Measurements from ENCODE around the gene A4GALT. TPM values are rescaled to one million over a fixed set of nuclear protein-coding genes. Genes with fewer than 3 reads are reported as not detected.
A peak's percentile ranks its signal among the peaks of the same experiment; 100 is the strongest.

The A4GALT gene
- total and polyA plus RNA-seq, 2 donors (not counting 1 experiment from before 2014, with no cell fraction given): 0.09 to 6.1 TPM

DNA sequence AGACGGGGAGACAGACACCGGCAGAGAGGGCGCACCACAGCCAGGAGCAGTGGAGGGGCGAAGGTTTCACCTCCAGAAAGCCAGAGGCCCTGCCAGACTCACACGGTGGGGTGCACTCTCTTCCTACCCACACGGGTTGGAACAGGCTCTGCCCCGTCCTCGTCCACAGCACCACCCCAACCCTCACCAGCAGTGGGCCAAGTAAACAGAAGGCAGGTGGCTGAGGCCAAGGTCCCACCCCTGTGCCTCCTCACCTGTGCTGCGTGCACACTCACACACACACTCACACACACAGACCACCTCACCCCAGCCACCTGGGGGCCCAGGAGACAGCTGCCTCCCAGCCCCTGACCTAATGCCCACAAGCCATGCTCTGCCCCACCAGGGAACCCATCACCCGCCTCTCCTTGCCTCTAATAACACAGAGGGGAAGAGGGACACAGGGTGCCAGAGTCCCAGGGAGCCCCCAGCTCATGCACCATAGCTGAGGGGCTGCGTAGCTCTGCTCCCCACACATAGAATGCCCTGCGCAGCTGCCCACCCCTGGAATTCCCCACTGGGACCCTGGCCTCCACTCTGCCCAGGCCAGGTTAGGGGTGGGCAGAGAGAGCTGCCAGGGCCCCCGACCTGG lies 74.6 kb downstream of the A4GALT start:
- ATAC-seq (ENCODE audit: low read depth) (no peak), DNase-seq (peak; percentile 40)
- H3K27ac ChIP-seq (ENCODE audit: low read length in 2 of 2): peak overlapping the region in 1 of 2 donors; percentile 53
- H4K20me1 ChIP-seq (ENCODE audit: control insufficient read depth, insufficient read depth, low read length, poor library complexity, severe bottlenecking): peaks cover 69% of the 10 kb centered on the region
- no peak overlapping the region for H3K9ac ChIP-seq (ENCODE audit: low read length)
- H3K9me3 Mint-ChIP-seq (ENCODE audit: insufficient read depth): no peaks in the 10 kb centered on the region
- H3K4me2 ChIP-seq (replicated peaks; ENCODE audit: low read depth, low read length, poor library complexity, severe bottlenecking): peak overlapping the region; percentile 52
- peak overlapping the region; percentile 50 for H3K27ac Mint-ChIP-seq
- POLR2A ChIA-PET: interaction anchor here (0.7 kb wide), 1 partner anchor 10 kb away, joined by 4 read pairs; no protein-coding TSS in a partner anchor
- no peak overlapping the region for H3K4me3 ChIP-seq (ENCODE audit: control extremely low read depth in 1 of 5, extremely low read depth in 1 of 5, insufficient read depth in 1 of 5, low read depth in 2 of 5, low read length in 4 of 5)
- 91% methylated on average over 13 of the region's 13 CpGs for WGBS (ENCODE audit: insufficient coverage)
- no peak overlapping the region for H2AFZ ChIP-seq (ENCODE audit: insufficient read depth, low read depth, low read length, poor library complexity, severe bottlenecking)
- peaks cover 0 to 7% of the 10 kb centered on the region in 2 experiments for H3K36me3 ChIP-seq (replicated peaks in 1 of 2; ENCODE audit: control extremely low read depth in 1 of 2, control insufficient read depth in 1 of 2, extremely low read depth in 1 of 2, insufficient read depth in 2 of 2, low read length in 1 of 2)
- H3K4me1 Mint-ChIP-seq: peaks cover 65% of the 10 kb centered on the region
- CTCF ChIA-PET: interaction anchor here (0.7 to 0.9 kb wide), 2 partner anchors 10 to 25 kb away, joined by 3 read pairs; no protein-coding TSS in a partner anchor
- peaks cover 87% of the 10 kb centered on the region for H3K79me2 ChIP-seq (ENCODE audit: control insufficient read depth, insufficient read depth, low read length)
- H3K27me3 ChIP-seq (replicated peaks in 1 of 4; ENCODE audit: control extremely low read depth in 1 of 4, control insufficient read depth in 3 of 4, insufficient read depth in 4 of 4, low read length in 3 of 4): no peaks in the 10 kb centered on the region
- peaks cover 62 to 71% of the 10 kb centered on the region in 2 donors for H3K4me1 ChIP-seq (ENCODE audit: control insufficient read depth in 2 of 2, insufficient read depth in 2 of 2, low read length in 2 of 2)
- H3K27me3 Mint-ChIP-seq: no peaks in the 10 kb centered on the region
- H3K4me3 Mint-ChIP-seq: peak overlapping the region; percentile 60
- no peak for TF ChIP-seq EZH2 (IDR thresholded peaks at IDR 0.05; ENCODE audit: borderline replicate concordance, insufficient read depth, low read depth, low read length, poor library complexity, severe bottlenecking)
- TF ChIP-seq, protein P1, sequence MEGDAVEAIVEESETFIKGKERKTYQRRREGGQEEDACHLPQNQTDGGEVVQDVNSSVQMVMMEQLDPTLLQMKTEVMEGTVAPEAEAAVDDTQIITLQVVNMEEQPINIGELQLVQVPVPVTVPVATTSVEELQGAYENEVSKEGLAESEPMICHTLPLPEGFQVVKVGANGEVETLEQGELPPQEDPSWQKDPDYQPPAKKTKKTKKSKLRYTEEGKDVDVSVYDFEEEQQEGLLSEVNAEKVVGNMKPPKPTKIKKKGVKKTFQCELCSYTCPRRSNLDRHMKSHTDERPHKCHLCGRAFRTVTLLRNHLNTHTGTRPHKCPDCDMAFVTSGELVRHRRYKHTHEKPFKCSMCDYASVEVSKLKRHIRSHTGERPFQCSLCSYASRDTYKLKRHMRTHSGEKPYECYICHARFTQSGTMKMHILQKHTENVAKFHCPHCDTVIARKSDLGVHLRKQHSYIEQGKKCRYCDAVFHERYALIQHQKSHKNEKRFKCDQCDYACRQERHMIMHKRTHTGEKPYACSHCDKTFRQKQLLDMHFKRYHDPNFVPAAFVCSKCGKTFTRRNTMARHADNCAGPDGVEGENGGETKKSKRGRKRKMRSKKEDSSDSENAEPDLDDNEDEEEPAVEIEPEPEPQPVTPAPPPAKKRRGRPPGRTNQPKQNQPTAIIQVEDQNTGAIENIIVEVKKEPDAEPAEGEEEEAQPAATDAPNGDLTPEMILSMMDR (IDR thresholded peaks at IDR 0.05): no peak
- no peaks in the 10 kb centered on the region for H3K9me3 ChIP-seq (ENCODE audit: control extremely low read depth in 1 of 3, control insufficient read depth in 2 of 3, insufficient read depth in 1 of 3, low read length in 2 of 3)
- intact Hi-C loops (cut with micrococcal nuclease): no loop called here

GRCh38 chr22:42645341-42645937 lies 75.2 kb downstream of the A4GALT start:
- Histone ChIP-seq H3K4me1 (ENCODE audit: control insufficient read depth in 2 of 2, insufficient read depth in 2 of 2, low read length in 2 of 2) (peaks cover 62 to 71% of the 10 kb centered on the region in 2 donors), H3K4me2 (replicated peaks; ENCODE audit: low read depth, low read length, poor library complexity, severe bottlenecking) (peak overlapping the region; percentile 52), H4K20me1 (ENCODE audit: control insufficient read depth, insufficient read depth, low read length, poor library complexity, severe bottlenecking) (peaks cover 69% of the 10 kb centered on the region), H3K27me3 (replicated peaks in 1 of 4; ENCODE audit: control extremely low read depth in 1 of 4, control insufficient read depth in 3 of 4, insufficient read depth in 4 of 4, low read length in 3 of 4) (no peaks in the 10 kb centered on the region), H3K36me3 (replicated peaks in 1 of 2; ENCODE audit: control extremely low read depth in 1 of 2, control insufficient read depth in 1 of 2, extremely low read depth in 1 of 2, insufficient read depth in 2 of 2, low read length in 1 of 2) (peaks cover 0 to 7% of the 10 kb centered on the region in 2 experiments), H3K9ac (ENCODE audit: low read length) (no peak overlapping the region), H3K79me2 (ENCODE audit: control insufficient read depth, insufficient read depth, low read length) (peaks cover 85% of the 10 kb centered on the region), H3K4me3 (ENCODE audit: control extremely low read depth in 1 of 5, extremely low read depth in 1 of 5, insufficient read depth in 1 of 5, low read depth in 2 of 5, low read length in 4 of 5) (no peak overlapping the region), H2AFZ (ENCODE audit: insufficient read depth, low read depth, low read length, poor library complexity, severe bottlenecking) (no peak overlapping the region), H3K9me3 (ENCODE audit: control extremely low read depth in 1 of 3, control insufficient read depth in 2 of 3, insufficient read depth in 1 of 3, low read length in 2 of 3) (no peaks in the 10 kb centered on the region), H3K27ac (ENCODE audit: low read length in 2 of 2) (no peak overlapping the region)
- Mint-ChIP-seq H3K4me1 (peaks cover 65% of the 10 kb centered on the region), H3K9me3 (ENCODE audit: insufficient read depth) (no peaks in the 10 kb centered on the region), H3K27me3 (no peaks in the 10 kb centered on the region), H3K4me3 (peak overlapping the region; percentile 60), H3K27ac (peak overlapping the region; percentile 61)
- POLR2A ChIA-PET: no interaction called here
- DNase-seq (no peak), ATAC-seq (ENCODE audit: low read depth) (no peak)
- CTCF ChIA-PET: interaction anchor here (0.7 to 3.4 kb wide), 3 partner anchors 10 to 222 kb away, joined by 3 to 27 read pairs (median 3); no protein-coding TSS in a partner anchor
- intact Hi-C loops (cut with micrococcal nuclease): no loop called here
- no peak for TF ChIP-seq EZH2 (IDR thresholded peaks at IDR 0.05; ENCODE audit: borderline replicate concordance, insufficient read depth, low read depth, low read length, poor library complexity, severe bottlenecking)
- TF ChIP-seq, protein P1 (IDR thresholded peaks at IDR 0.05): no peak
- WGBS (ENCODE audit: insufficient coverage): 94% methylated on average over 16 of the region's 19 CpGs
